ENCODE measurements around the gene RAB40A.

Gene RAB40A

DNA sequence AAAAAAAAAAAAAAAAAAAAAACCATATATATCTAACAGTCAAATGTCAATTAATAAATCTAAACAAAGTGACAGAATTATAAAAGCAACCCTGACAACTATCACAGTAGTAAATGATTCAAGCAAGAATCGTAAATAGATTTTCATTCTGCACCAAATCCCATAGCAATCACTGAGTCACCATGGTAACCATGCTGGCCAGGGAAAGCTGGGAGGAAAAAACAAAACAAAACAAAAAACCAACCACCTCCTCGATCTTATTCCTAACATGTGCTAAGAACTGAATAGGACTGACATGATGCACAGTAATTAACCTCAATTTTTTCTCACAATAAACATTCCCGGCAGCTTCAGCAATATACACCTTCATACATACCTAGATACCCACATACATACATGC, 30.6 kb upstream of the RAB40A start:
- H3K27ac ChIP-seq (ENCODE audit: low read depth, low read length), result no peak overlapping the region
- H4K20me1 ChIP-seq (ENCODE audit: control insufficient read depth, insufficient read depth, low read depth, low read length), result no peaks in the 10 kb centered on the region
- no peaks in the 10 kb centered on the region for H3K79me2 ChIP-seq (ENCODE audit: control insufficient read depth, low read length)
- no peak overlapping the region for H3K4me2 ChIP-seq (ENCODE audit: low read length)
- peaks cover 3% of the 10 kb centered on the region; the same call in 1 of the 2 replicates for H3K4me1 ChIP-seq (ENCODE audit: control insufficient read depth, low read length)
- H3K4me3 ChIP-seq (ENCODE audit: low read length), result no peak overlapping the region
- TF ChIP-seq EZH2phosphoT487 (IDR thresholded peaks at IDR 0.05; ENCODE audit: borderline replicate concordance, low read length), result no peak
- TF ChIP-seq, protein P1, sequence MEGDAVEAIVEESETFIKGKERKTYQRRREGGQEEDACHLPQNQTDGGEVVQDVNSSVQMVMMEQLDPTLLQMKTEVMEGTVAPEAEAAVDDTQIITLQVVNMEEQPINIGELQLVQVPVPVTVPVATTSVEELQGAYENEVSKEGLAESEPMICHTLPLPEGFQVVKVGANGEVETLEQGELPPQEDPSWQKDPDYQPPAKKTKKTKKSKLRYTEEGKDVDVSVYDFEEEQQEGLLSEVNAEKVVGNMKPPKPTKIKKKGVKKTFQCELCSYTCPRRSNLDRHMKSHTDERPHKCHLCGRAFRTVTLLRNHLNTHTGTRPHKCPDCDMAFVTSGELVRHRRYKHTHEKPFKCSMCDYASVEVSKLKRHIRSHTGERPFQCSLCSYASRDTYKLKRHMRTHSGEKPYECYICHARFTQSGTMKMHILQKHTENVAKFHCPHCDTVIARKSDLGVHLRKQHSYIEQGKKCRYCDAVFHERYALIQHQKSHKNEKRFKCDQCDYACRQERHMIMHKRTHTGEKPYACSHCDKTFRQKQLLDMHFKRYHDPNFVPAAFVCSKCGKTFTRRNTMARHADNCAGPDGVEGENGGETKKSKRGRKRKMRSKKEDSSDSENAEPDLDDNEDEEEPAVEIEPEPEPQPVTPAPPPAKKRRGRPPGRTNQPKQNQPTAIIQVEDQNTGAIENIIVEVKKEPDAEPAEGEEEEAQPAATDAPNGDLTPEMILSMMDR (IDR thresholded peaks at IDR 0.05; ENCODE audit: low read depth, low read length, poor library complexity, severe bottlenecking), result no peak
- no peaks in the 10 kb centered on the region for H3K9me3 ChIP-seq (ENCODE audit: control insufficient read depth, insufficient read depth, low read length)
- H3K9me2 ChIP-seq (replicated peaks; ENCODE audit: control insufficient read depth, low read length), result no peaks in the 10 kb centered on the region
- no peaks in the 10 kb centered on the region for H3F3A ChIP-seq (ENCODE audit: control insufficient read depth, insufficient read depth)
- H3K27me3 ChIP-seq (ENCODE audit: control insufficient read depth, low read length), result no peaks in the 10 kb centered on the region
- H3K36me3 ChIP-seq (ENCODE audit: control insufficient read depth, low read length), result no peaks in the 10 kb centered on the region

DNA sequence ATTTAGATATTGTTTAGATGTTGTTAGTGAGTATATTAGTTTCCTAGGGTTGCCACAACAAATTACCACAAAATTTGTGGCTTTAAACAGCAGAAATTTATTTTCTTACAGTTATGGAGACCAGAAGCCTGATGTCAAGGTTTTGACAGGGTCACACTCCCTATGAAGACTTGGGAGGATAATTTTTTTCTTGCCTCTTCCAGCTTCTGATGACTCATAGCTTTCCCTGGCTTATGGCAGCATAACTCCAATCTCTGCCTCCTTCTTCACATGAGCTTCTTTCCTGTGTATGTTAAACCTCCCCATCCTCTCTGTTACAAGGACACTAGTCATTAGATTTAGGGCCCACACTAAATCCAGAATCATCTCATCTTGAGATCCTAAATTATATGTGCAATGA, 20.9 kb upstream of the RAB40A start:
- Histone ChIP-seq H3K9me2 (replicated peaks; ENCODE audit: control insufficient read depth, low read length) (no peaks in the 10 kb centered on the region), H4K20me1 (ENCODE audit: control insufficient read depth, insufficient read depth, low read depth, low read length) (no peaks in the 10 kb centered on the region), H3K27me3 (ENCODE audit: control insufficient read depth, low read length) (no peaks in the 10 kb centered on the region), H3K79me2 (ENCODE audit: control insufficient read depth, low read length) (no peaks in the 10 kb centered on the region), H3F3A (ENCODE audit: control insufficient read depth, insufficient read depth) (no peaks in the 10 kb centered on the region), H3K9me3 (ENCODE audit: control insufficient read depth, insufficient read depth, low read length) (no peaks in the 10 kb centered on the region), H3K4me1 (ENCODE audit: control insufficient read depth, low read length) (no peaks in the 10 kb centered on the region), H3K4me2 (ENCODE audit: low read length) (no peak overlapping the region), H3K27ac (ENCODE audit: low read depth, low read length) (no peak overlapping the region), H3K36me3 (ENCODE audit: control insufficient read depth, low read length) (no peaks in the 10 kb centered on the region), H3K4me3 (ENCODE audit: low read length) (no peak overlapping the region)
- no peak for TF ChIP-seq EZH2phosphoT487 (IDR thresholded peaks at IDR 0.05; ENCODE audit: borderline replicate concordance, low read length)
- TF ChIP-seq, protein P1 (IDR thresholded peaks at IDR 0.05; ENCODE audit: low read depth, low read length, poor library complexity, severe bottlenecking), result no peak

DNA sequence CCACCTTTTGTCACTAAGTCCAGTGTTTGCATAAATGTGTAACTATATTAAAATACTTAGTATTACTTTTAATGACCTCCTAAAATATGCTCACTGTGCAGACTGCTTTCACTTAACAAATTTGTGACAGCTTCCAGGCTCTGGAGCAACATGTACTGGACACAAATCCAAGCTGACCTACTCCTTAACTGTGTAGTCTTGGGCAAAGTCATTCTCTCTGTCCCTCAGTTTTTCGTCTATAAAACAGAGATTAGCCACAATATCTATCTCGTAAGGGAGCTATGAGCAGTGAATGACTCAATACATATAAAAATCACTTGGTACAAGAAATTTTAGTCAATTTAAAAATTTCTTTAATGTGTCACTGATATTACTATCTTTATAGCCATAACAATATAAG, 20.4 kb upstream of the RAB40A start:
- H3K9me3 ChIP-seq (ENCODE audit: control insufficient read depth, insufficient read depth, low read length), result no peaks in the 10 kb centered on the region
- no peak overlapping the region for H3K27ac ChIP-seq (ENCODE audit: low read depth, low read length)
- no peak overlapping the region for H3K4me2 ChIP-seq (ENCODE audit: low read length)
- no peaks in the 10 kb centered on the region for H3F3A ChIP-seq (ENCODE audit: control insufficient read depth, insufficient read depth)
- no peaks in the 10 kb centered on the region for H3K27me3 ChIP-seq (ENCODE audit: control insufficient read depth, low read length)
- H3K4me3 ChIP-seq (ENCODE audit: low read length), result no peak overlapping the region
- H3K9me2 ChIP-seq (replicated peaks; ENCODE audit: control insufficient read depth, low read length), result no peaks in the 10 kb centered on the region
- TF ChIP-seq EZH2phosphoT487 (IDR thresholded peaks at IDR 0.05; ENCODE audit: borderline replicate concordance, low read length), result no peak
- TF ChIP-seq, protein P1 (IDR thresholded peaks at IDR 0.05; ENCODE audit: low read depth, low read length, poor library complexity, severe bottlenecking), result no peak
- no peaks in the 10 kb centered on the region for H4K20me1 ChIP-seq (ENCODE audit: control insufficient read depth, insufficient read depth, low read depth, low read length)
- no peaks in the 10 kb centered on the region for H3K4me1 ChIP-seq (ENCODE audit: control insufficient read depth, low read length)
- H3K36me3 ChIP-seq (ENCODE audit: control insufficient read depth, low read length), result no peaks in the 10 kb centered on the region
- H3K79me2 ChIP-seq (ENCODE audit: control insufficient read depth, low read length), result no peaks in the 10 kb centered on the region

DNA sequence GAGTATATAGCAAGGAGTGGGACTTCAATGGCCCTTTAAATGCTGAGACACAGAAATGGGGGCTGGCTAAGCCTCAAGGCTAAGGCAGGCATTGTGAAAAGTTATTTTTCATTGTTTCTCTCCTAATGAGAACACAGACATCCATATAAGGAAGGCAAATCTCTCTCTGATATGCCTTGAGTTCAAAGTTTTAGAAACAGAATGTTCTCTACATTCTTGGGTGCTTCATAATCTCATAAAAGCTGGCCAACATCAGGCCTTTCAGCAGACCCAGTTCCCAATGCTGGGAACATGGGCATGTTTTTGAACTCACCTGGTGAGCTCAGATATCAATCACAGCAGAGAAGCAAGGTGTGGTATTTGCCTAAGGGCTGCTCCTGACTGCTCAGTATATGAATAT, 19.4 kb upstream of the RAB40A start:
- Histone ChIP-seq H4K20me1 (ENCODE audit: control insufficient read depth, insufficient read depth, low read depth, low read length) (no peaks in the 10 kb centered on the region), H3F3A (ENCODE audit: control insufficient read depth, insufficient read depth) (no peaks in the 10 kb centered on the region), H3K36me3 (ENCODE audit: control insufficient read depth, low read length) (no peaks in the 10 kb centered on the region), H3K79me2 (ENCODE audit: control insufficient read depth, low read length) (no peaks in the 10 kb centered on the region), H3K9me2 (replicated peaks; ENCODE audit: control insufficient read depth, low read length) (no peaks in the 10 kb centered on the region), H3K4me1 (ENCODE audit: control insufficient read depth, low read length) (no peaks in the 10 kb centered on the region), H3K4me3 (ENCODE audit: low read length) (no peak overlapping the region), H3K9me3 (ENCODE audit: control insufficient read depth, insufficient read depth, low read length) (no peaks in the 10 kb centered on the region), H3K27ac (ENCODE audit: low read depth, low read length) (no peak overlapping the region), H3K4me2 (ENCODE audit: low read length) (no peak overlapping the region), H3K27me3 (ENCODE audit: control insufficient read depth, low read length) (no peaks in the 10 kb centered on the region)
- no peak for TF ChIP-seq EZH2phosphoT487 (IDR thresholded peaks at IDR 0.05; ENCODE audit: borderline replicate concordance, low read length)
- TF ChIP-seq, protein P1 (IDR thresholded peaks at IDR 0.05; ENCODE audit: low read depth, low read length, poor library complexity, severe bottlenecking), result no peak
